ENCODE results near the gene NLRP6. TPM values are rescaled to one million over a fixed set of nuclear protein-coding genes. Genes with fewer than 3 reads are reported as not detected.

Gene NLRP6
- total RNA-seq, 1 experiment from 2014 or later, result not detected

DNA sequence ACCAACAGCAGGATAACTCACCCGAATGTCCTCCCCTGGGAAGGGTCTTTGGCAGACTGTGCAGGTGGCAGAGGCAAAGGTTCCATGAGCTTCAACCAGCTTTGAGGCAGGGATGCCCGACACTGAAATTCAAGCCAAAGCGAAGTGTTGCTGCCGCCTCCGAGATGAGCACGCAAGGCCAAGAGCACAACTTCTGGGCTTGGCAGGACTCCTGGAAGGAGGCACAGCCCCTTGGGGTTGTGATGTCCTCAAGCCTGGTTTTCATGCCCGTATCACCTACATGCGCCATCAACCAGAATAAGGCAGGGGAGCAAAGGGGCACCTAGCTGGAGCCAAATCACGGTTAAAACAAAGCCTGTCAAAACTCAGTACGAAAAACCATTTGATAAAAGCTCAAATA is 47.8 kb upstream of the NLRP6 start:
- no peaks in the 10 kb centered on the region; the same call in 1 of the 2 replicates for H3K27me3 ChIP-seq (ENCODE audit: insufficient read depth, low read length)
- H2BK20ac ChIP-seq (ENCODE audit: low read depth, low read length, poor library complexity, severe bottlenecking), result no peak overlapping the region
- no peak overlapping the region for H2BK12ac ChIP-seq (ENCODE audit: insufficient read length, low read depth, low read length)
- H3K79me1 ChIP-seq (ENCODE audit: insufficient read depth, low read depth, low read length, poor library complexity, severe bottlenecking), result no peaks in the 10 kb centered on the region
- Mint-ChIP-seq H3K27me3 (ENCODE audit: low read depth) (no peaks in the 10 kb centered on the region), H3K4me3 (no peak overlapping the region), H3K27ac (no peak overlapping the region), H3K36me3 (ENCODE audit: insufficient read depth in 1 of 3, low read depth in 3 of 3) (peaks cover 0 to 22% (median 3%) of the 10 kb centered on the region in 3 experiments; a peak in 4 of 7 replicates), H3K9me3 (no peaks in the 10 kb centered on the region), H3K4me1 (peaks cover 0 to 6% of the 10 kb centered on the region in 2 experiments; a peak in 3 of 4 replicates)
- no peak overlapping the region for H2AFZ ChIP-seq (ENCODE audit: low read length)
- H2BK5ac ChIP-seq (ENCODE audit: insufficient read length, low read length), result no peak overlapping the region
- H3K4me2 ChIP-seq (ENCODE audit: insufficient read depth, insufficient read length, low read length), result no peak overlapping the region
- H3K27ac ChIP-seq (ENCODE audit: insufficient read length, low read depth, low read length), result no peak overlapping the region
- TF ChIP-seq, protein P1, sequence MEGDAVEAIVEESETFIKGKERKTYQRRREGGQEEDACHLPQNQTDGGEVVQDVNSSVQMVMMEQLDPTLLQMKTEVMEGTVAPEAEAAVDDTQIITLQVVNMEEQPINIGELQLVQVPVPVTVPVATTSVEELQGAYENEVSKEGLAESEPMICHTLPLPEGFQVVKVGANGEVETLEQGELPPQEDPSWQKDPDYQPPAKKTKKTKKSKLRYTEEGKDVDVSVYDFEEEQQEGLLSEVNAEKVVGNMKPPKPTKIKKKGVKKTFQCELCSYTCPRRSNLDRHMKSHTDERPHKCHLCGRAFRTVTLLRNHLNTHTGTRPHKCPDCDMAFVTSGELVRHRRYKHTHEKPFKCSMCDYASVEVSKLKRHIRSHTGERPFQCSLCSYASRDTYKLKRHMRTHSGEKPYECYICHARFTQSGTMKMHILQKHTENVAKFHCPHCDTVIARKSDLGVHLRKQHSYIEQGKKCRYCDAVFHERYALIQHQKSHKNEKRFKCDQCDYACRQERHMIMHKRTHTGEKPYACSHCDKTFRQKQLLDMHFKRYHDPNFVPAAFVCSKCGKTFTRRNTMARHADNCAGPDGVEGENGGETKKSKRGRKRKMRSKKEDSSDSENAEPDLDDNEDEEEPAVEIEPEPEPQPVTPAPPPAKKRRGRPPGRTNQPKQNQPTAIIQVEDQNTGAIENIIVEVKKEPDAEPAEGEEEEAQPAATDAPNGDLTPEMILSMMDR (conservative IDR thresholded peaks at IDR 0.05), result no peak
- H2BK15ac ChIP-seq (ENCODE audit: low read depth, low read length), result no peak overlapping the region; the same call in 1 of the 2 replicates
- H4K8ac ChIP-seq (replicated peaks; ENCODE audit: insufficient read length, low read depth, low read length), result no peak overlapping the region
- no peak overlapping the region for H3K9ac ChIP-seq (ENCODE audit: extremely low read depth, insufficient read length, low read length)
- H3K4me1 ChIP-seq (ENCODE audit: insufficient read depth, low read length), result no peaks in the 10 kb centered on the region
- H2AK5ac ChIP-seq (ENCODE audit: insufficient read length, low read length), result no peak overlapping the region
- H4K5ac ChIP-seq (ENCODE audit: insufficient read length, low read depth, low read length), result no peak overlapping the region
- no peak overlapping the region for H3K14ac ChIP-seq (ENCODE audit: insufficient read depth, low read length)
- H2BK120ac ChIP-seq (ENCODE audit: low read depth, low read length, poor library complexity, severe bottlenecking), result no peak overlapping the region
- DNase-seq, result no peak
- no CpG with 5 or more reads among the region's 10 CpGs for WGBS (ENCODE audit: extremely low coverage, insufficient read length, low lambda C conversion rate)
- no peak overlapping the region for H3K56ac ChIP-seq (ENCODE audit: insufficient read length, low read depth, low read length)
- no peaks in the 10 kb centered on the region for H4K20me1 ChIP-seq (ENCODE audit: control insufficient read depth, insufficient read depth, insufficient read length)
- H3K9me3 ChIP-seq (ENCODE audit: control insufficient read depth, low read depth, low read length), result no peaks in the 10 kb centered on the region
- no peak overlapping the region for H3K4ac ChIP-seq (ENCODE audit: low read depth, low read length)
- H4K91ac ChIP-seq (ENCODE audit: insufficient read length, low read depth, low read length), result no peak overlapping the region
- H3K18ac ChIP-seq (ENCODE audit: insufficient read length, low read depth, low read length), result no peak overlapping the region
- H3K79me2 ChIP-seq (ENCODE audit: insufficient read depth, low read length), result no peaks in the 10 kb centered on the region
- H3K23me2 ChIP-seq (ENCODE audit: insufficient read length, low read depth, low read length, poor library complexity, severe bottlenecking), result no peaks in the 10 kb centered on the region
- no peak overlapping the region for H3T11ph ChIP-seq (ENCODE audit: low read length)
- no peak overlapping the region for H3K23ac ChIP-seq (ENCODE audit: insufficient read length, low read depth, low read length)

Measured in H9 (cell line).